Measurements from ENCODE around the gene CX3CR1. TPM values are rescaled to one million over a fixed set of nuclear protein-coding genes. Genes with fewer than 3 reads are reported as not detected.

The CX3CR1 gene
- total and polyA plus RNA-seq, 2 donors (not counting 1 experiment from before 2014, with no cell fraction given) = 0.16 to 0.27 TPM

- peaks cover 83% of the 10 kb centered on the region for H3K4me1 Mint-ChIP-seq
- CTCF ChIA-PET = interaction anchor here (0.9 to 7.0 kb wide), 10 partner anchors 10 to 65 kb away, joined by 3 to 90 read pairs (median 5); partner anchors contain the start of gene XIRP1
- no peaks in the 10 kb centered on the region for H3K36me3 ChIP-seq (replicated peaks in 1 of 2; ENCODE audit: control extremely low read depth in 1 of 2, control insufficient read depth in 1 of 2, extremely low read depth in 1 of 2, insufficient read depth in 2 of 2, low read length in 1 of 2)
- 20% methylated on average over 2 of the region's 2 CpGs for WGBS (ENCODE audit: insufficient coverage)
- POLR2A ChIA-PET = interaction anchor here (0.6 to 1.6 kb wide), 4 partner anchors 33 to 147 kb away, joined by 3 to 7 read pairs (median 4); no protein-coding TSS in a partner anchor
- no peaks in the 10 kb centered on the region for H3K9me3 ChIP-seq (ENCODE audit: control extremely low read depth in 1 of 3, control insufficient read depth in 2 of 3, insufficient read depth in 1 of 3, low read length in 2 of 3)
- H3K27me3 Mint-ChIP-seq = peaks cover 1% of the 10 kb centered on the region
- H3K9me3 Mint-ChIP-seq (ENCODE audit: insufficient read depth) = no peaks in the 10 kb centered on the region
- intact Hi-C loops (cut with micrococcal nuclease) = loop anchor here (1.0 to 2.0 kb wide), 5 partner anchors 33 to 151 kb away; partner anchors contain the start of gene RPSA
- peak overlapping the region in 2 of 5 experiments; percentile 21 to 30 for H3K4me3 ChIP-seq (ENCODE audit: control extremely low read depth in 1 of 5, extremely low read depth in 1 of 5, insufficient read depth in 1 of 5, low read depth in 2 of 5, low read length in 4 of 5)
- no peaks in the 10 kb centered on the region for H4K20me1 ChIP-seq (ENCODE audit: control insufficient read depth, insufficient read depth, low read length, poor library complexity, severe bottlenecking)
- H3K79me2 ChIP-seq (ENCODE audit: control insufficient read depth, insufficient read depth, low read length) = no peaks in the 10 kb centered on the region
- H3K27me3 ChIP-seq (replicated peaks in 1 of 4; ENCODE audit: control extremely low read depth in 1 of 4, control insufficient read depth in 3 of 4, insufficient read depth in 4 of 4, low read length in 3 of 4) = peaks cover 0 to 2% (median 0%) of the 10 kb centered on the region in 4 experiments
- peak overlapping the region; percentile 21 for H3K9ac ChIP-seq (ENCODE audit: low read length)
- H3K4me3 Mint-ChIP-seq = peak overlapping the region; percentile 81
- H3K27ac Mint-ChIP-seq = peak overlapping the region; percentile 97
- TF ChIP-seq EZH2 (IDR thresholded peaks at IDR 0.05; ENCODE audit: borderline replicate concordance, insufficient read depth, low read depth, low read length, poor library complexity, severe bottlenecking) = no peak
- TF ChIP-seq CTCF (IDR thresholded peaks at IDR 0.05) = no peak
- peaks cover 79 to 80% of the 10 kb centered on the region in 2 donors for H3K4me1 ChIP-seq (ENCODE audit: control insufficient read depth in 2 of 2, insufficient read depth in 2 of 2, low read length in 2 of 2)
- DNase-seq = no peak
- no peak overlapping the region for H2AFZ ChIP-seq (ENCODE audit: insufficient read depth, low read depth, low read length, poor library complexity, severe bottlenecking)
- ATAC-seq (ENCODE audit: low read depth) = no peak
- H3K4me2 ChIP-seq (replicated peaks; ENCODE audit: low read depth, low read length, poor library complexity, severe bottlenecking) = peak overlapping the region; percentile 70
- peak overlapping the region; percentile 38 to 79 for H3K27ac ChIP-seq (ENCODE audit: low read length in 2 of 2)
Measured at GRCh38 chr3:39254806-39255449, 24.9 kb downstream of the CX3CR1 start.

- Histone ChIP-seq H3K9ac (ENCODE audit: low read length) (no peak overlapping the region), H3K27ac (ENCODE audit: low read length in 2 of 2) (no peak overlapping the region), H3K4me2 (replicated peaks; ENCODE audit: low read depth, low read length, poor library complexity, severe bottlenecking) (no peak overlapping the region), H3K9me3 (ENCODE audit: control extremely low read depth in 1 of 3, control insufficient read depth in 2 of 3, insufficient read depth in 1 of 3, low read length in 2 of 3) (no peaks in the 10 kb centered on the region), H3K4me1 (ENCODE audit: control insufficient read depth in 2 of 2, insufficient read depth in 2 of 2, low read length in 2 of 2) (peaks cover 61 to 67% of the 10 kb centered on the region in 2 donors), H3K36me3 (replicated peaks in 1 of 2; ENCODE audit: control extremely low read depth in 1 of 2, control insufficient read depth in 1 of 2, extremely low read depth in 1 of 2, insufficient read depth in 2 of 2, low read length in 1 of 2) (no peaks in the 10 kb centered on the region), H3K4me3 (ENCODE audit: control extremely low read depth in 1 of 5, extremely low read depth in 1 of 5, insufficient read depth in 1 of 5, low read depth in 2 of 5, low read length in 4 of 5) (no peak overlapping the region), H4K20me1 (ENCODE audit: control insufficient read depth, insufficient read depth, low read length, poor library complexity, severe bottlenecking) (no peaks in the 10 kb centered on the region), H2AFZ (ENCODE audit: insufficient read depth, low read depth, low read length, poor library complexity, severe bottlenecking) (no peak overlapping the region), H3K79me2 (ENCODE audit: control insufficient read depth, insufficient read depth, low read length) (no peaks in the 10 kb centered on the region), H3K27me3 (replicated peaks in 1 of 4; ENCODE audit: control extremely low read depth in 1 of 4, control insufficient read depth in 3 of 4, insufficient read depth in 4 of 4, low read length in 3 of 4) (no peaks in the 10 kb centered on the region)
- ATAC-seq (ENCODE audit: low read depth) (no peak), DNase-seq (no peak)
- Mint-ChIP-seq H3K4me1 (peaks cover 69% of the 10 kb centered on the region), H3K27me3 (no peaks in the 10 kb centered on the region), H3K4me3 (no peak overlapping the region), H3K9me3 (ENCODE audit: insufficient read depth) (no peaks in the 10 kb centered on the region), H3K27ac (no peak overlapping the region)
- POLR2A ChIA-PET = no interaction called here
- 98% methylated on average over 5 of the region's 5 CpGs for WGBS (ENCODE audit: insufficient coverage)
- no peak for TF ChIP-seq EZH2 (IDR thresholded peaks at IDR 0.05; ENCODE audit: borderline replicate concordance, insufficient read depth, low read depth, low read length, poor library complexity, severe bottlenecking)
- TF ChIP-seq CTCF (IDR thresholded peaks at IDR 0.05) = no peak
- intact Hi-C loops (cut with micrococcal nuclease) = no loop called here
- CTCF ChIA-PET = interaction anchor here (1.5 to 1.8 kb wide), 2 partner anchors 37 to 44 kb away, joined by 6 to 12 read pairs; no protein-coding TSS in a partner anchor
Measured at GRCh38 chr3:39251576-39251975, 28.3 kb downstream of the CX3CR1 start.

Measured in B cell (primary cell).